Lower leg skin (tissue), 3 donors: ENCODE results near the gene MAP3K13.

Source experiments
- POLR2A ChIP-seq, 2 donors: fragments of 450-650 bp; IDR thresholded peaks; one replicate each; pipeline ENCODE4 v1.6.1; 2016 to 2017; ENCODE audit warnings: antibody characterized with exemption in 2 of 2, mild to moderate bottlenecking in 1 of 2, moderate library complexity in 1 of 2
- TF ChIP-seq, protein P1 (sequence below), 3 donors: fragments of 450-650 bp; IDR thresholded peaks; one replicate each; pipeline ENCODE4 v1.5.1; 2016; ENCODE audit warnings: antibody characterized with exemption in 3 of 3, mild to moderate bottlenecking in 3 of 3, moderate library complexity in 2 of 3

DNA sequence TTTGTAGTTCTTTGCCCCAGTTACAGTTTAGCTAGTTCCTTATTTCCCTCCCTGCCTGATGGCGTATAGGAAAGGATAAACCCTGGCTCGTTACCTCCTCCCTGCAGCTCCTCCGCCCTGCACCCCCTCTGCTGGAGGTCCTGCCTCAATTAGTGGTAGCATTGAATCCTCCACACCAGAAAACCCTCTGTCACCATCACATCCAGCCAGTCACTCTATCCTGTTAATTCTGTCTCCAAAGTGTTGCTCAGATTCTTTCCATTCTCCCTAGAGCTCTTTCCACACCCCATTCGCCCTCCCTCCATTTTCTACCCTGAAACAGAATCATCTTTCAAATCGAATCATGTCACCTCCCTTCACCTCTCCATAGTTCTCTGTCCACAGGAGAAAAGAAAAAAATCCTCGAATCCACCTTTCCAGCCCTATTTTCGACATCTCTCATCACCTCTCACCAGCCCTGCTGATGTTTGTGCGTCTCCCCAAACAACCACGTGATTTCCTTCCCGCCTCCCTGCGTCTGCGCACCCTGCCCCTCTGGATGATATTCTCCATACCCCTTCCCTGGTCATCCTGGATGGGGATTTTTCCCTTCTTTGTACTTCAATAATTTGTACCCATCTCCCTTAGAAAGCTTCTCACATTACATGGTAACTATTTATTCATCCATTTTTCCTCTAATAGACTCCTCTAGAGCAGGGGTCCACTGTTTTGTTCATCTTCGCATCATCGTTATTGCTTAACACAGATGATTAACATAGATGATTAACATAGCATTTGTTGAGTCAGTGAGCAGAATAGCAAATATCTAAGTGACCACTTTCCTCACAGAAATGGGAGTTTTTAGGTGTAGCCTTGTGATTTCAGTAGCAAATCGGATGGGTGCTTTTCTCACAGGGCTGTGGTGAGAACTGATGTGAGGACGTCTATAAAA, 37.1 kb downstream of the MAP3K13 start:
- TF ChIP-seq, protein P1, sequence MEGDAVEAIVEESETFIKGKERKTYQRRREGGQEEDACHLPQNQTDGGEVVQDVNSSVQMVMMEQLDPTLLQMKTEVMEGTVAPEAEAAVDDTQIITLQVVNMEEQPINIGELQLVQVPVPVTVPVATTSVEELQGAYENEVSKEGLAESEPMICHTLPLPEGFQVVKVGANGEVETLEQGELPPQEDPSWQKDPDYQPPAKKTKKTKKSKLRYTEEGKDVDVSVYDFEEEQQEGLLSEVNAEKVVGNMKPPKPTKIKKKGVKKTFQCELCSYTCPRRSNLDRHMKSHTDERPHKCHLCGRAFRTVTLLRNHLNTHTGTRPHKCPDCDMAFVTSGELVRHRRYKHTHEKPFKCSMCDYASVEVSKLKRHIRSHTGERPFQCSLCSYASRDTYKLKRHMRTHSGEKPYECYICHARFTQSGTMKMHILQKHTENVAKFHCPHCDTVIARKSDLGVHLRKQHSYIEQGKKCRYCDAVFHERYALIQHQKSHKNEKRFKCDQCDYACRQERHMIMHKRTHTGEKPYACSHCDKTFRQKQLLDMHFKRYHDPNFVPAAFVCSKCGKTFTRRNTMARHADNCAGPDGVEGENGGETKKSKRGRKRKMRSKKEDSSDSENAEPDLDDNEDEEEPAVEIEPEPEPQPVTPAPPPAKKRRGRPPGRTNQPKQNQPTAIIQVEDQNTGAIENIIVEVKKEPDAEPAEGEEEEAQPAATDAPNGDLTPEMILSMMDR (IDR thresholded peaks at IDR 0.05): no peak
- no peak for TF ChIP-seq POLR2A (IDR thresholded peaks at IDR 0.05)
